Measurements from ENCODE around the gene HNRNPUL1.

GRCh38 chr19:41320185-41320518, 56.0 kb downstream of the HNRNPUL1 start:
- TF ChIP-seq CTCF (conservative IDR thresholded peaks at IDR 0.05; ENCODE audit: low read depth, low read length) (no peak), EZH2 (IDR thresholded peaks at IDR 0.05; ENCODE audit: low read length, unreplicated experiment) (no peak), EZH2phosphoT487 (IDR thresholded peaks at IDR 0.05; ENCODE audit: borderline replicate concordance, low read length) (no peak)
